Measurements from ENCODE around the gene FBXL4.

The FBXL4 gene

DNA sequence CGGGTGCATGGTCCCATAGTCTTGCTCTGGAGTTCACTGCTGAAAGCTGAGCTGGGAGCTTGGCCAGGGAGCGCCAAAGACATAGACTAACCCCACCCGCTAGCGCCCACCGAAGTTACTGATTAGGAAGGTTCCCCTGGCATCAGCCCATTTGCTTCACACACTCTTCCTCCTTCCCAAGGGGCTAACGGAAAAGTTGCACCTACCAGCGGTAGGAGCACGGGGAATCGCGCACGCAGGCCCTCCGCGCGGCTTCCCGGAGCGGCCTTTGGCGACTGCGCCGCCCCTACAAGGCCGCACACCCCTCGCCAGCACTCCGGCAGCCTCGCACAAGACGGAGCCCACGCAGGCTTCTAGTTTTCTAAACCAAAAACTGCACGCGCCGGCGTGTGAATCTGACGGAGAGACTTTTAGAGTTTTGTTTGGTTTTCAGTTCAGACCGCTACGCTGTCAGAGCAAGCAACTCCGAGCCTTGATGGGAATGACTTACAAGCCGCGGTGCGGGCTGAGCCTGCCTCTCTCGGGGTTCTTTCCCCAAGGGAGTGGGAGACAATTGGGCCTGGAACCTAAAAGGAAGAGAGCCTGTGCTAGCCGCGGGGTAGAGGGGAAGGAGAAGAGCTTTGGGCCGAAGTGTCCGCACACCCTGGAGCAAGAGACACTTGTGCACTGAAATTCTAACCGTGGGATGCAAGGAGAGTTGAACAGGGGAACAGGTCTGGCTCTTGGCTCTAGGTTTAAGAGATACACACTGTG lies 114.3 kb downstream of the FBXL4 start:
- H3K27ac Mint-ChIP-seq, result peak overlapping the region; percentile 71
- peaks cover 21% of the 10 kb centered on the region for H3K4me1 Mint-ChIP-seq (ENCODE audit: low read depth)
- peak overlapping the region; percentile 85 for H3K4me3 Mint-ChIP-seq
- no peaks in the 10 kb centered on the region for H3K36me3 Mint-ChIP-seq (ENCODE audit: low read depth)
- peaks cover 82% of the 10 kb centered on the region for H3K27me3 Mint-ChIP-seq (ENCODE audit: low read depth)
- H3K9me3 Mint-ChIP-seq, result no peaks in the 10 kb centered on the region

DNA sequence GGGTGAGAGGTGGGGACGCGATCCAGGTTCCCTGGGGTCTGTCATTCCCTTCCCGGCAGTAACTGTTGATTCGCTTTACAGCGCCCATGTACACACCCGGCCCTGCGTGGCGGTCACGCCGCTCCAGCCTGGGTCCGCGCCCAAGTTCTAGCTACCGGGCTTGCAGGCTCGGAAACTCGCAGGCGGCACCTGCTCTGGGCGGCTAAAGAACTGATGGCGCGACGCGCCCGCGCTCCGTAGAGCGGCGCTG lies 114.8 kb downstream of the FBXL4 start:
- Mint-ChIP-seq H3K27ac (peak overlapping the region; percentile 71), H3K27me3 (ENCODE audit: low read depth) (peaks cover 82% of the 10 kb centered on the region), H3K9me3 (no peaks in the 10 kb centered on the region), H3K4me3 (peak overlapping the region; percentile 85), H3K4me1 (ENCODE audit: low read depth) (peaks cover 21% of the 10 kb centered on the region), H3K36me3 (ENCODE audit: low read depth) (no peaks in the 10 kb centered on the region)

DNA sequence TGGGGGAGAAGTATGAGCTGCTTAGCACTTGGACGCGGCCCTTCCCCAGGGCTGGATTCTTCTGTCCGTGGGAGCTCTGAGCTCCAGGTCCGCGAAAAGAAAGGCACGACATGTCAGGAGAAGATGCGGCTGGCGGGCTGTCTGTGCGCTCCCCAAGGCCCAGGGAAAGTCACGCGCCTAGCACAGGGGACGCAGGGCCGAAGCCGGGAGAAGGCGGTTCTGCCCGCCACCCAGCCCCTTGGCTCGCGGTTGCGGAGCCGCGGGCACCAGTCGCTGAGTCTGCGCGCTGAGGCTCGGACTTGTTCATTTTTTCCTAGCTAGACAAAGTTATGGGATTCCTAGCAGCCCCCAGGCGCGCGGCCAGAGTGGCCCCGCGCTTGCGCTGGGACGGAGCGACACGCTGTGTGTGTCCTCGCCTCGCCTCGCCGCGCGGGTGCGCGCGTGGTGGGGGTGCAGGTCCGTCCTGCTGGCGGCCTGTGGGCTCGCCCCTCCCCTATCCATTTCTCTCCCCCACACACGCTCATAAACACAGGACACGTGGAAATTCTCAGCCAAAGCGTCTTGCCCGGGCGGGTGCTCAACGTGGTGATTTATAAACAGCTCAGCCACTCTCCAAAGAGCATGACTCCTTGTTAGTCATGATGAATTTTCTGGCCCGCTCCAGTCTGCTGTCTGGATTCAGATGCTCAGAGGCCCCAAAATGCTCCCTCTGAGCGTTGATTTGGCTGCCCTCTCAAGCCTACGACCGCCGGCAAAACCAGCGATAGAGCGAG lies 115.3 kb downstream of the FBXL4 start:
- Mint-ChIP-seq H3K4me1 (ENCODE audit: low read depth) (peaks cover 21% of the 10 kb centered on the region), H3K4me3 (no peak overlapping the region), H3K27ac (peak overlapping the region; percentile 71), H3K9me3 (no peaks in the 10 kb centered on the region), H3K36me3 (ENCODE audit: low read depth) (no peaks in the 10 kb centered on the region), H3K27me3 (ENCODE audit: low read depth) (peaks cover 82% of the 10 kb centered on the region)

DNA sequence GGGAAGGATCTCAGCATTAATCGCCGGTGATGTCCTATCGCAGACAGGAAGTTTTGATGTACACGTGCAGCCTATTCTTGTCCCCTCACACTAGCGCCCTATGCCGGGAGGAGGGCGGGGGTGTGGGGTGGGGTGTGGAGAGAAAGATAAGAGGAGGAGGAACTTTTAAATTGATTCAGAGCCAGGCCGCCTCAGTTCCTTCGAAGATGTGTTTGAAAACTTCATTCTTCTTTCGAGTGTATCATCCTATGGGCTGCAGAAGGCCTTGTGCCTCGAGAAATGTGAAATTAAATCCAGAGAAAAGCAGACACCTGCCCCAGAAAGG lies 115.8 kb downstream of the FBXL4 start:
- Mint-ChIP-seq H3K27ac (no peak overlapping the region), H3K9me3 (no peaks in the 10 kb centered on the region), H3K36me3 (ENCODE audit: low read depth) (no peaks in the 10 kb centered on the region), H3K4me1 (ENCODE audit: low read depth) (peaks cover 21% of the 10 kb centered on the region), H3K4me3 (no peak overlapping the region), H3K27me3 (ENCODE audit: low read depth) (peaks cover 82% of the 10 kb centered on the region)

DNA sequence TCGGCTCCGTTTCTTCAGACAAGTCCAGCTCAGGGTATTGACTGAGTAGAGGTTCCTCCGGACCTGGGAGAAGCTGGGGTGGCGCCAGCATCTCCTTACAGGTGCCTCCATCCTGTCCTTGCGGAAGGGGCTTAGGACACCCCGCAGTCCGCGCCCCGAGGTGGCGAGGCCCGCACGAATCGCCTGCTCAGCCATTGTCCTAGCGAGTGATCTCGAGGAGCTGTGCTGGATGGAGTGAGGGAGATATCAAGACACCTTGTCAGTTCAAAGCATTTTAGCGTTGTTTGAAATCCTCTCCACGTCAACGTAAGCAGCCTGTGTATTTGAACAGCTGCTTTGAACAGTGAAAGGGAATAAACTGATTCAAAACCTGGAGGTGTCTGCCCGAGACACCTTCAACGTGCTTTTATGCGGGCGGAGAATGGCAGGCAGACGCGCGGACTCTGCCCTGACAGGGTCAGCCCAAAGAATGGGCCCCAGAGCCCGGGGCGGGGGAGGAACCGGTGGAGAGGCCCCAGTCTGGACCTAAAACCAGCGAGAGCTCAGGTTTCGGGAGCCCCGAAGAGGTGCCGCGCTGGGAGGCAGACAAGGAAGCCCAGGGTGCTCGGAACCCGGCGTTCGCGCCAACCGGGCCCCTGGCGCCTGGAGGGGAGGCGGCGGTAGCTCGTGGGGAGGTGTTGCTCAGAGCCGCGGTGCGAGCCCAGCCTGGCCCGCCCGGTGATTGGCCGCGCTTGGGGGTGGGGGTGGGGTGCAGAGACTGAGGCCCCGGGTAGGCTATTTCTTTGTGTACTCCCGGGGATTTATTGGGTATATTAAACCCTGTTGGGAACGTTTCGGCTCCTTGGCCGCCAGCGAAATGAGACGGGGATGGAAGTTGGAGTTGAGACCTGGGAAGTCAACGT lies 116.4 kb downstream of the FBXL4 start:
- Mint-ChIP-seq H3K36me3 (ENCODE audit: low read depth) (no peaks in the 10 kb centered on the region), H3K27me3 (ENCODE audit: low read depth) (peaks cover 82% of the 10 kb centered on the region), H3K27ac (peak overlapping the region; percentile 59), H3K4me1 (ENCODE audit: low read depth) (peaks cover 20% of the 10 kb centered on the region), H3K9me3 (no peaks in the 10 kb centered on the region), H3K4me3 (peak overlapping the region; percentile 25)

DNA sequence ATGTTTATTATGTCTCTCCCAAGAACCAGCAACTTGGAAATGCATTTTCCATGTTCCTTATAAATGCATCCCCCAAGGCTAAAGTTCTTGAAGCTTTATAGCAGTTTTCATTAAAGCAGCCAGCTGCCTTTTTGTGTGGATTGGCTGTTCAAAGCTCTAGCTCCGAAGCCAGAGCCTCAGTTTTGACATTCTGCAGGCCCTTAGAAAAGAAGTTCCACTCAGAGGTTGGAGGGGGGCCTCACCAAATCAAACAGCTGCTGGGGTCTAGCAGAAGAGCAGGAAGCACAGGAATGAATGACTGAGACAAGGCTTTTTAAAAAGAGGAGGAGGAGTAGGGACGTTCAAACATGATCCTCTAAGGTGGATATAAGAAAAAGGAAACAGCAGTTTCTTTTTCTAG lies 117.6 kb downstream of the FBXL4 start:
- Mint-ChIP-seq H3K4me3 (no peak overlapping the region), H3K27me3 (ENCODE audit: low read depth) (peaks cover 85% of the 10 kb centered on the region), H3K36me3 (ENCODE audit: low read depth) (no peaks in the 10 kb centered on the region), H3K4me1 (ENCODE audit: low read depth) (peaks cover 16% of the 10 kb centered on the region), H3K27ac (no peak overlapping the region), H3K9me3 (no peaks in the 10 kb centered on the region)

DNA sequence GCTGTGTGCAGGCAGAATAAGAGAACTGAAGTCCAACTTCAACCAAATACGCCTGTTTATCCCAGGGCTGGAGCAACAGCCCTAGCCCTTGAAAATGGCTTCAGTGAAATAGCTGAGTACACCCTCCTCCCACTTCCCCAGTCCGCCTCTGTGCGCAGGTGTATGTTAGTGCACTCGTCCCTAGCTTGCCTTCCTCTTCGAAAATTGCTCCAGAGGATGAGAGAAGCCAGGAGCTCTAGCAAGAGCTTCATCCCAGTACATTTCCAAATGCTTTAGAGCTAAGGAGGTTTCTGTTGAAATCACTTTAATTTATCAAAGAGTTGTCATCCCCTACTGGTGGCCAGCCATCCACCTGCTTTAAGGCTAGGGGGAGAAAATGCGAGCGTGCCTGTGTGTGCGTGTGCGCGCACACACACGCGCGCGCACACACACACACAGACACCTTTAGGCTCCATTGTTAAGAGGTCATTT lies 118.8 kb downstream of the FBXL4 start:
- H3K4me3 Mint-ChIP-seq, result no peak overlapping the region
- peaks cover 88% of the 10 kb centered on the region for H3K27me3 Mint-ChIP-seq (ENCODE audit: low read depth)
- no peaks in the 10 kb centered on the region for H3K36me3 Mint-ChIP-seq (ENCODE audit: low read depth)
- peaks cover 16% of the 10 kb centered on the region for H3K4me1 Mint-ChIP-seq (ENCODE audit: low read depth)
- H3K9me3 Mint-ChIP-seq, result no peaks in the 10 kb centered on the region
- no peak overlapping the region for H3K27ac Mint-ChIP-seq

DNA sequence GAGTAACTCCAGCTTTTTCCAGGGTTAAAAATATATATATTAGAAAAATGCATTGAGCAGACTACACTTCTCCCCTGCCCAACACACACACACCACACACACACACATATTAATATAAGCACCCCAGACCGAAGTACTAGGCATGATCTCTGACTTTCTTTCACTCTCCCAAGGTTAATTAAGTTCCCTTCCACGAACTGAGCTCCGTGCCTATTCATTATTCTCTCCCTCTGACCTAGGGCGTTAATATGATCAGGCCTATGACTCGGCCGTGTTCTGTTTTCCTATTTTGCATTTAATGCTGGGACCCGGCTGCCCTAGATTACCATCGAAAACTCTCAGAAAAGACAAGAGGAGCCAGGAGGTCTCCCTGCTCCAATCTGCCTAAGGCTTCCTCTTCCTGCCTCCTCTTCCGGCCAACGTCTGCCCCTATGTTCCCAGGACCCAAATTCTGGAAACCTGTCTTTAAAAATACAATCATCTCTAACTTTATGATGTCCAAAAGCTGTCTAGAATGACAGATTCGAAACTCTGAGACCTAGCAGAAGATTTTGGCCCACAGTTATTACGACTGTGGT lies 119.4 kb downstream of the FBXL4 start:
- Mint-ChIP-seq H3K4me1 (ENCODE audit: low read depth) (peaks cover 18% of the 10 kb centered on the region), H3K9me3 (no peaks in the 10 kb centered on the region), H3K27me3 (ENCODE audit: low read depth) (peaks cover 88% of the 10 kb centered on the region), H3K36me3 (ENCODE audit: low read depth) (no peaks in the 10 kb centered on the region), H3K27ac (peak overlapping the region; percentile 7), H3K4me3 (no peak overlapping the region)

DNA sequence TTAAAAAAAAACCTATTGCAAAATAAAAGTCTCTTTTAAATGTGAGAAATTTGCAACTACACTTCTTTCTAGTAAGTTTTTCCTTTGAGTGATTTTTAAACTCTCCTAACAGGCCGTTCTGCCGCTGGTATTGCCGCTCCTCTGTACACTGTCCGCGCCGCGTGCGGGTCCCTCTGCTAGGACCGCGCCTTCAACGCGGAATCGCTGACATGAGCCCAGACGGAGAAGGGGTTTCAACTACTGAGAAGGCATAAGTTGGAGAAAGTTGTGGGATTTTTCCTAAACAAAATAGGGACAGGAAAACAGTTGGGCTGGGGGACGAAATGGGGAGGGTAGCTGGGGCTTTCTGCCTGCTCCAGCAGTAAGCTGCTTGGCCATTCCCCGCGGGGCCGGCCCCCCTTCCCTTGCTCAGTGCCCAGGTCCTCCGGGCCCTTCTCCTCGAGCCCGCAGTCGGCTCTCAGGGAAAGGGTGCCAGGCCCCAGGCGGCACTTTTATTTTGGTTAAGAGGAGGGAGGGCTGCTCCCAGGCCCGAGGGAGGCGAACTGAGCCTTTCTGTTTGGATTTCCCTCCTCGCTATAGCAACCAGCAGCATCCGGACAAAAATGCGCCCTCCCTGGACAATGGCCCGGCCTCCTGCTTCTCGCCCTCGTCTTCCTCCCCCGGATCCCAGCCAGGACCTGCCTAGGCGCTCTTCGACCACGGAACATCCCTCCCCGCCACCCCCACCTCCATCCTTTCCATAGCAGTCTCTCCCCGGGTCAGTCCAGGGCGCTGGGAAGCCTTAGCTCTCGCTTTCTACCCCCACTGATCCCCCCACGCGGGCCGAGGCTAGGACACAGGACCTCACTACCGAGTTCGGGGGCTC lies 120.2 kb downstream of the FBXL4 start:
- Mint-ChIP-seq H3K4me1 (ENCODE audit: low read depth) (peaks cover 16% of the 10 kb centered on the region), H3K27me3 (ENCODE audit: low read depth) (peaks cover 88% of the 10 kb centered on the region), H3K27ac (no peak overlapping the region), H3K4me3 (no peak overlapping the region), H3K9me3 (no peaks in the 10 kb centered on the region), H3K36me3 (ENCODE audit: low read depth) (no peaks in the 10 kb centered on the region)

DNA sequence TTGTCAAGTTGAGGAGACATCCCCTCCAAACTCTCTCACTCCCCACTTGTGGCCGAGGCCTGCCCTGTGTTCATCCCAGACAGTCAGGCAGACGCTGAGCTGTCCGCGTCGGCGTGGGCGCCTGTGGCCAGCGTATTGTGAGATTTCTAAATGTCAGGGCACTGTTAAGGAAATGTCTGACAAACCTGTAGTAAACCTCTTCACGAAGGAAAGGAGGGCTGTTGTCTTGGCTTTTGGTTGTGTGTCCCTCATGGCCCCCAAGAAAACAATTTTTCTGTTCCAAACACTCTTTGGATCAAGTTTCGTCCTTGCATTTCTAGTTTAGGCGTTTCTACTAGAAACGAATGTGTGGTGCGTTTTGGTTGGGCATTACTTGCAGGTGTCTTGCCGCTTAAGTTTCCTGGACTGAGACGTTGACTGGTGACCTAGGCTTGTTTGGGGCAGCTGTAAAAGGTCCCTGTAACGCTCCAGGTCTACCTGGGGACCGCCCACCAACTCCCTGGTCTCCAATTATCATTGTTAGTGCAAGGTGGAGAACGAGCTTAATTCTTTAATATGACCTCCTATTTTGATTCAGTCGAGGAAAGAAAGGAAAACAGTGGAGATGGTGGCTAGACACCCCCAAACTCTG lies 122.0 kb downstream of the FBXL4 start:
- peak overlapping the region; percentile 19 for H3K27ac Mint-ChIP-seq
- peaks cover 13% of the 10 kb centered on the region for H3K4me1 Mint-ChIP-seq (ENCODE audit: low read depth)
- no peaks in the 10 kb centered on the region for H3K9me3 Mint-ChIP-seq
- H3K4me3 Mint-ChIP-seq, result no peak overlapping the region
- H3K36me3 Mint-ChIP-seq (ENCODE audit: low read depth), result no peaks in the 10 kb centered on the region
- H3K27me3 Mint-ChIP-seq (ENCODE audit: low read depth), result peaks cover 96% of the 10 kb centered on the region

DNA sequence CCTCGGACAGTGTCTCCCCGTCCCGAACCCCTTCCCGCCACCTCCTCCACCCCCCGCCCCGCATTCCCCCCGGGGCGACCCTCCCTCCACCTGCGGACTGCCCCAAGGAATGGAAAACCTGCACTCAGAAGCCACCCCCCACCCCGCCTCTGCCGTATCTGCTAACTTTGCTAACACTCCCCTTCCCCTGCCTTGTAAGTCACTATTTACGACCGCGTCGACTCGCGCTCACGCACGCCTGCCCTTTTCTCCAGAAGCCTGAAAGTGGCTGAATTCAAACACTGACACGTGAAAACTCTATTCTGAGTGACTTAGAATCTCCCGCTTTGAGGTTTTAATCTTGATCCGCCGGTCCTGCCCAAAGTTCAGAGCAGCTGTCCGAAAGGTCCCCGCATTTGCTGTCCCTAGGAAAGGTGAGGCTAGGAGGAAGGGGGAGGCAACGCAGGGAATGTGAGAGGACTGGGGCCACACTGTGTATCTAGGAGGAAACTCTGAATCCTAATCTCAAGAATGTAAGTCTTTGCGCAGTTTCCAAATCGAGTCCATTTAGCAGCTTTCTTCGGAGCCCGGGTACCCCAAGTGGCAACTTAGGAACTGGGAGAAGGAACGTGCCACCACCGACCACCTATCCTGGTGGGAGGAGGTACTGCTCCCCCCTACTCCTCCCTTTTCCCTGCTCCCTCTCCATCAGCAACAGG lies 122.7 kb downstream of the FBXL4 start:
- no peaks in the 10 kb centered on the region for H3K9me3 Mint-ChIP-seq
- H3K36me3 Mint-ChIP-seq (ENCODE audit: low read depth), result no peaks in the 10 kb centered on the region
- peak overlapping the region; percentile 50 for H3K27ac Mint-ChIP-seq
- H3K4me3 Mint-ChIP-seq, result peak overlapping the region; percentile 68
- peaks cover 93% of the 10 kb centered on the region for H3K27me3 Mint-ChIP-seq (ENCODE audit: low read depth)
- H3K4me1 Mint-ChIP-seq (ENCODE audit: low read depth), result peaks cover 13% of the 10 kb centered on the region

DNA sequence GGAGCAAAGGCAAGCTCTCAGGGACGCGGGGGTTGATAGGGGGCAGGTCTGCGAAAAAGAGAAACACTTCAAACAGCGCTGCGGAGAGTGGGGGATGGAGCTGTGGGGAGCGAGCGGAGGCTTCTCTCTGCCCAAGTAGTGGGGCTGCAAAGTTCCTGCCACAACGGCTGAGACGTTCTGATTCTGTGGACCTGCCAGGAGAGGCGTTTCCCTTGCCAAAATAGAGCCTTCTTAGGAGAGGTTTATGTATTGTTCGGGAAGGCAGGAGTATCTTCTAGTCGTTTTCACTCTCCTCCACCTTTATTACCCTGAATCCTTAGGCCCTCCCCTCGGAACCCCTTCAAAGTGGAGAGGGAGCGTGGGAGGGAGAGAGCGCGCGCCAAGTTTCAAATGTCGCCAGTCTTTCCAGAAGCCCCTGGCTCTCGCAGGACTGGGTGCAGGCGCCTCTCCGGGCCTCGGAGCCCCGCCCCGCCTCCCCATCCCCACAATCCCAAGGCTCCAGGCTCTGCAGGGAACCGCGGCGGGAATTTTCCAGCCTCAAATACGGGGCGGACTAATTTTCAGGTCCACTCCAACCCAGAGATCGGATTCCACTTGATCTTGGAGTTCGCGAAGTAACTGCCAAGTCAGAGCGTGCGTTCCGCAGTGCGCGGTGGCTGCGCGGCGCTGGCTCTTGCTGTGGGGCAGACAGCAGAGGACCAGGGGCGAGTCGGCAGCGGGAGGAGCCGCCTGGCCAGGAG lies 123.4 kb downstream of the FBXL4 start:
- Mint-ChIP-seq H3K4me1 (ENCODE audit: low read depth) (peaks cover 11% of the 10 kb centered on the region), H3K9me3 (no peaks in the 10 kb centered on the region), H3K36me3 (ENCODE audit: low read depth) (no peaks in the 10 kb centered on the region), H3K4me3 (peak overlapping the region; percentile 77), H3K27me3 (ENCODE audit: low read depth) (peaks cover 90% of the 10 kb centered on the region), H3K27ac (peak overlapping the region; percentile 34)
